HL-60 (cell line): ENCODE measurements around the gene ANKRD44.
A peak's percentile ranks its signal among the peaks of the same experiment; 100 is the strongest.

Experiments
- DNase-seq, 2 experiments: peaks; one replicate each; pipeline ENCODE4 v3.0.0-alpha.2; 2010 to 2020; ENCODE audit warnings: low read depth in 1 of 2, low spot score in 1 of 2
- H3K27ac ChIP-seq: fragments of 250-450 bp; sonication (Bioruptor Pico); replicated peaks from 2 replicates; pipeline ENCODE4 v1.5.1; 2020; ENCODE audit warnings: mild to moderate bottlenecking, moderate library complexity
- H3K27me3 ChIP-seq: fragments of 250-450 bp; sonication (Bioruptor Pico); 2 replicates; pipeline ENCODE4 v1.5.1; 2021; ENCODE audit warnings: mild to moderate bottlenecking, moderate library complexity; ENCODE audit not compliant: insufficient read depth, poor library complexity, severe bottlenecking
- H3K4me3 ChIP-seq: replicated peaks from 2 replicates; pipeline ENCODE4 v1.5.1; 2011; ENCODE audit warnings: mild to moderate bottlenecking, control low read depth, low read length; ENCODE audit not compliant: insufficient read depth
- CTCF ChIP-seq: IDR thresholded peaks from one replicate; pipeline ENCODE4 v1.5.1; 2011; ENCODE audit warnings: low read length, control low read depth, inconsistent platforms; ENCODE audit not compliant: insufficient read depth
- GABPA ChIP-seq: IDR thresholded peaks from 2 replicates; pipeline ENCODE4 v1.6.1; 2012; ENCODE audit warnings: low read depth
- POLR2AphosphoS5 ChIP-seq: IDR thresholded peaks from 2 replicates; pipeline ENCODE4 v1.6.1; 2012; ENCODE audit warnings: low read depth
- REST ChIP-seq: IDR thresholded peaks from 2 replicates; pipeline ENCODE4 v1.6.1; 2012; ENCODE audit warnings: low read depth; ENCODE audit not compliant: insufficient replicate concordance
- SPI1 ChIP-seq: IDR thresholded peaks from 2 replicates; pipeline ENCODE4 v1.6.1; 2012; ENCODE audit warnings: low read depth, mild to moderate bottlenecking, borderline replicate concordance

Gene ANKRD44

GRCh38 chr2:197209246-197209645 lies 101.3 kb downstream of the ANKRD44 start:
- DNase-seq = no peak
- Histone ChIP-seq H3K27ac (no peak overlapping the region), H3K27me3 (no peaks in the 10 kb centered on the region), H3K4me3 (no peak overlapping the region)
- TF ChIP-seq GABPA (no peak), SPI1 (no peak), REST (no peak), CTCF (no peak), POLR2AphosphoS5 (no peak)

- no peak for DNase-seq
- Histone ChIP-seq H3K4me3 (no peak overlapping the region), H3K27ac (no peak overlapping the region), H3K27me3 (no peaks in the 10 kb centered on the region)
- TF ChIP-seq POLR2AphosphoS5 = no peak
- no peak for TF ChIP-seq REST
- TF ChIP-seq GABPA = no peak
- no peak for TF ChIP-seq CTCF
- TF ChIP-seq SPI1 = no peak
Measured at GRCh38 chr2:197208841-197209240, 101.7 kb downstream of the ANKRD44 start.

- no peak for DNase-seq
- peak overlapping the region; percentile 33 for H3K27ac ChIP-seq
- TF ChIP-seq POLR2AphosphoS5 (no peak), SPI1 (no peak)
- H3K4me3 ChIP-seq = no peak overlapping the region
- no peaks in the 10 kb centered on the region for H3K27me3 ChIP-seq
Measured at GRCh38 chr2:197208024-197208423, 102.6 kb downstream of the ANKRD44 start.

- TF ChIP-seq CTCF = no peak
- peak; percentile 82; the same call in 1 of the 2 replicates for TF ChIP-seq SPI1
- no peak for TF ChIP-seq POLR2AphosphoS5
- peak overlapping the region; percentile 33 for H3K27ac ChIP-seq
- H3K27me3 ChIP-seq = no peaks in the 10 kb centered on the region
- H3K4me3 ChIP-seq = no peak overlapping the region
- no peak for DNase-seq
Measured at GRCh38 chr2:197207598-197207997, 103.0 kb downstream of the ANKRD44 start.
